Mammary epithelial cell (primary cell): Measurements from ENCODE around the gene CPPED1.

Experiments used
- CTCF ChIP-seq, 2 donors: IDR thresholded peaks in 1 of 2; conservative IDR thresholded peaks in 1 of 2; 2 replicates each; pipeline ENCODE4 v1.5.1; 2011 to 2012; ENCODE audit warnings: inconsistent platforms in 2 of 2, low read length in 2 of 2, mild to moderate bottlenecking in 2 of 2, control low read depth in 1 of 2, low read depth in 1 of 2; ENCODE audit not compliant: insufficient read depth in 1 of 2; ENCODE audit errors: extremely low read depth in 1 of 2
- EZH2 ChIP-seq: IDR thresholded peaks from 2 replicates; pipeline ENCODE4 v1.6.1; 2012; ENCODE audit warnings: low read length, inconsistent platforms, borderline replicate concordance

DNA sequence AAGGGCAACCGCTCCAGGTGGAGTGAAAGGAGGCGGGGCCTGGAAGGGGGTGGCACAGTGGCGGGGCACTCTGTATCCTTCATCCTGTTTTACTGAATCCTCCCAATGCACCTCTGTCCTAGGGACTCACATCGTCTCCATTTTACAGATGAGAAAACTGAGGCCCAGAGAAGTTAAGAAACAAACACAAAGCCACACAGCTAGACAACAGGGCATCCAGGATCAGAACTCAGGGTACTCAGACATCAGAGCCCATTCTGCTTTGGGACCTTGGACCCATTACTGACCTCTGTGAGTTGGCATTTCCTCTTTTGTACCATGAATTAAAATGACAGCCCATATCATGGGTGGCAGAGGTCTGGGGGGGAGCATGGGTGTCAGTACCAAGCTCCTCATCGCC is 129.2 kb downstream of the CPPED1 start:
- TF ChIP-seq CTCF (conservative IDR thresholded peaks at IDR 0.05 in 1 of 2, IDR thresholded peaks at IDR 0.05 in 1 of 2; ENCODE audit: extremely low read depth in 1 of 2, insufficient read depth in 1 of 2, low read depth in 1 of 2, low read length in 2 of 2) (no peak), EZH2 (no peak)
